Neuronal stem cell (in vitro differentiated cells): ENCODE data around the gene MAST3.

Experiments
- DNase-seq: peaks from one replicate; pipeline ENCODE4 v3.0.0-alpha.2; 2013; ENCODE audit warnings: low spot score
- H2AFZ ChIP-seq: one replicate; pipeline ENCODE4 v1.6.1; 2013; ENCODE audit warnings: mild to moderate bottlenecking, low read length, inconsistent platforms
- H2AK5ac ChIP-seq: 2 replicates; pipeline ENCODE4 v1.6.1; 2013; ENCODE audit warnings: low read depth, mild to moderate bottlenecking, inconsistent platforms, low read length, moderate library complexity, mixed read lengths
- H2BK120ac ChIP-seq: 2 replicates; pipeline ENCODE4 v1.6.1; 2013; ENCODE audit warnings: low read depth, mild to moderate bottlenecking, inconsistent platforms, low read length, moderate library complexity, mixed read lengths
- H2BK12ac ChIP-seq: one replicate; pipeline ENCODE4 v1.6.1; 2013; ENCODE audit warnings: low read length, inconsistent platforms
- H2BK15ac ChIP-seq: 2 replicates; pipeline ENCODE4 v1.6.1; 2013; ENCODE audit warnings: mild to moderate bottlenecking, low read length, inconsistent platforms, mixed read lengths
- H2BK5ac ChIP-seq: one replicate; pipeline ENCODE4 v1.6.1; 2013; ENCODE audit warnings: inconsistent platforms, mild to moderate bottlenecking, low read length, moderate library complexity
- H3K14ac ChIP-seq: one replicate; pipeline ENCODE4 v1.6.1; 2013; ENCODE audit warnings: low read length, inconsistent platforms
- H3K18ac ChIP-seq: 2 replicates; pipeline ENCODE4 v1.6.1; 2013; ENCODE audit warnings: low read length, inconsistent platforms
- H3K23ac ChIP-seq: 2 replicates; pipeline ENCODE4 v1.6.1; 2013; ENCODE audit warnings: low read depth, mild to moderate bottlenecking, mixed read lengths, low read length, inconsistent platforms; ENCODE audit not compliant: poor library complexity
- H3K27ac ChIP-seq: replicated peaks from 3 replicates; pipeline ENCODE4 v1.5.1; 2013; ENCODE audit warnings: low read length, inconsistent platforms
- H3K27me3 ChIP-seq, 3 experiments: 2 replicates each; pipeline ENCODE4 v1.6.1; 2013; ENCODE audit warnings: low read length in 3 of 3, mild to moderate bottlenecking in 2 of 3, inconsistent platforms in 1 of 3, low read depth in 1 of 3, mixed read lengths in 1 of 3, moderate library complexity in 1 of 3; ENCODE audit not compliant: control insufficient read depth in 3 of 3, insufficient read depth in 3 of 3
- H3K36me3 ChIP-seq, 2 donors: replicated peaks in 1 of 2; 2 replicates each; pipeline ENCODE4 v1.6.1; 2013; ENCODE audit warnings: low read length in 2 of 2; ENCODE audit not compliant: control insufficient read depth in 2 of 2, insufficient read depth in 2 of 2
- H3K4ac ChIP-seq: 2 replicates; pipeline ENCODE4 v1.6.1; 2013; ENCODE audit warnings: inconsistent platforms, mild to moderate bottlenecking, low read length, moderate library complexity
- H3K4me1 ChIP-seq, 2 donors: 1 replicate in 1 of 2; 2 replicates in 1 of 2; pipeline ENCODE4 v1.6.1; 2013; ENCODE audit warnings: low read length in 2 of 2, low read depth in 1 of 2; ENCODE audit not compliant: control insufficient read depth in 2 of 2, insufficient read depth in 1 of 2
- H3K4me2 ChIP-seq: one replicate; pipeline ENCODE4 v1.6.1; 2013; ENCODE audit warnings: mild to moderate bottlenecking, low read length, inconsistent platforms; ENCODE audit not compliant: insufficient read depth, poor library complexity, severe bottlenecking
- H3K4me3 ChIP-seq, 2 donors: 2 replicates each; pipeline ENCODE4 v1.5.1; 2013; ENCODE audit warnings: low read length in 2 of 2, mild to moderate bottlenecking in 2 of 2, inconsistent platforms in 1 of 2, moderate library complexity in 1 of 2
- H3K79me1 ChIP-seq: one replicate; pipeline ENCODE4 v1.6.1; 2013; ENCODE audit warnings: low read depth, mild to moderate bottlenecking, inconsistent platforms, low read length, moderate library complexity
- H3K9ac ChIP-seq: one replicate; pipeline ENCODE4 v1.6.1; 2013; ENCODE audit warnings: mild to moderate bottlenecking, low read depth, low read length, inconsistent platforms; ENCODE audit not compliant: poor library complexity
- H3K9me3 ChIP-seq, 2 donors: replicated peaks in 1 of 2; 2 replicates each; pipeline versions ENCODE3 to v1.6.1; 2013; ENCODE audit warnings: low read length in 2 of 2, mild to moderate bottlenecking in 2 of 2, inconsistent platforms in 1 of 2, low read depth in 1 of 2, mixed read lengths in 1 of 2, moderate library complexity in 1 of 2; ENCODE audit not compliant: control insufficient read depth in 2 of 2, insufficient read depth in 1 of 2
- H4K8ac ChIP-seq: one replicate; pipeline ENCODE4 v1.6.1; 2013; ENCODE audit warnings: low read depth, mild to moderate bottlenecking, inconsistent platforms, low read length, moderate library complexity
- H4K91ac ChIP-seq: one replicate; pipeline ENCODE4 v1.6.1; 2013; ENCODE audit warnings: low read length, low read depth, mild to moderate bottlenecking, inconsistent platforms; ENCODE audit not compliant: poor library complexity
- WGBS, 2 donors: extraction: QIAGEN DNeasy Blood & Tissue Kit; methylation state at CpG; one replicate each; pipeline ENCODE4 v1.1.7; 2013; ENCODE audit warnings: missing lambda C conversion rate in 2 of 2, mixed read lengths in 1 of 2; ENCODE audit not compliant: insufficient read length in 2 of 2, insufficient replicate concordance in 1 of 2; ENCODE audit errors: extremely low coverage in 2 of 2; 5-methylcytosine and 5-hydroxymethylcytosine counted together

Gene MAST3

GRCh38 chr19:18145391-18145999, 47.9 kb downstream of the MAST3 start:
- Histone ChIP-seq H2BK120ac (peak overlapping the region; percentile 9), H3K4me1 (no peaks in the 10 kb centered on the region), H3K36me3 (peaks cover 20 to 60% of the 10 kb centered on the region in 2 donors), H2BK5ac (no peak overlapping the region), H3K14ac (no peak overlapping the region), H2BK15ac (no peak overlapping the region), H3K23ac (no peak overlapping the region), H3K4ac (no peak overlapping the region), H3K4me3 (peak overlapping the region in 1 of 2 donors; percentile 42), H4K8ac (no peak overlapping the region), H3K4me2 (no peak overlapping the region), H3K27ac (no peak overlapping the region), H3K79me1 (no peaks in the 10 kb centered on the region), H2AFZ (no peak overlapping the region), H3K9ac (peak overlapping the region; percentile 21), H3K18ac (peak overlapping the region; percentile 80), H3K27me3 (no peaks in the 10 kb centered on the region), H3K9me3 (no peaks in the 10 kb centered on the region), H2AK5ac (no peak overlapping the region), H4K91ac (no peak overlapping the region), H2BK12ac (no peak overlapping the region)
- WGBS, 2 donors = no CpG with 5 or more reads among the region's 19 CpGs
- DNase-seq = no peak

DNA sequence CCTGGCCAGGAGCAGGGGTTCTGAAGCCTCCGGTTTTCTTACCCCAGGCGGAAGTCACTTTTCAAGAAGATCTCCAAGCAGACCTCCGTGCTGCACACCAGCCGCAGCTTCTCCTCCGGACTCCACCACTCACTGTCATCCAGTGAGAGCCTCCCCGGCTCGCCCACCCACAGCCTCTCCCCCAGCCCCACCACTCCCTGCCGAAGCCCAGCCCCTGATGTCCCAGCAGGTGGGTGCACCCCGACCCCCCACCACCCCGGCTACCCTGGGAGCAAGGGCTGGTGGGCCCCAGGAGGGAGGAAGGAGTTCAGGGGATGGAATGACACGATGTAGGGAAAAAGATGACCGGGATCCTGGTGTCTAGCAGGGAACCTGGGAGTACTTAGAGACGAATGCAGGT, 49.8 kb downstream of the MAST3 start:
- Histone ChIP-seq H3K14ac (no peak overlapping the region), H3K4me1 (peaks cover 0 to 2% of the 10 kb centered on the region in 2 donors), H2BK15ac (no peak overlapping the region), H3K9ac (no peak overlapping the region), H3K27ac (no peak overlapping the region), H3K79me1 (no peaks in the 10 kb centered on the region), H4K8ac (no peak overlapping the region), H3K36me3 (peaks cover 17 to 50% of the 10 kb centered on the region in 2 donors), H3K4me2 (no peak overlapping the region), H4K91ac (no peak overlapping the region), H2AFZ (no peak overlapping the region), H2BK5ac (no peak overlapping the region), H3K18ac (no peak overlapping the region), H3K4ac (no peak overlapping the region), H2BK12ac (no peak overlapping the region), H2AK5ac (no peak overlapping the region), H3K4me3 (no peak overlapping the region), H3K27me3 (no peaks in the 10 kb centered on the region), H3K9me3 (no peaks in the 10 kb centered on the region), H2BK120ac (no peak overlapping the region), H3K23ac (no peak overlapping the region)
- no peak for DNase-seq
- WGBS, 2 donors = no CpG with 5 or more reads among the region's 13 CpGs

GRCh38 chr19:18149596-18149975, 52.0 kb downstream of the MAST3 start:
- Histone ChIP-seq H4K8ac (no peak overlapping the region), H2AFZ (no peak overlapping the region), H3K9ac (no peak overlapping the region), H3K36me3 (peaks cover 13 to 29% of the 10 kb centered on the region in 2 donors), H3K27ac (no peak overlapping the region), H3K79me1 (peaks cover 5% of the 10 kb centered on the region), H3K4me1 (peaks cover 6 to 7% of the 10 kb centered on the region in 2 donors), H3K9me3 (no peaks in the 10 kb centered on the region), H3K18ac (no peak overlapping the region), H2BK5ac (no peak overlapping the region), H3K23ac (no peak overlapping the region), H3K4ac (no peak overlapping the region), H2BK120ac (no peak overlapping the region), H2BK15ac (no peak overlapping the region), H3K4me2 (no peak overlapping the region), H4K91ac (no peak overlapping the region), H3K4me3 (no peak overlapping the region), H3K14ac (no peak overlapping the region), H2AK5ac (no peak overlapping the region), H2BK12ac (no peak overlapping the region), H3K27me3 (no peaks in the 10 kb centered on the region)
- no peak for DNase-seq
- no CpG with 5 or more reads among the region's 16 CpGs for WGBS, 2 donors

- no peak for DNase-seq
- Histone ChIP-seq H2AK5ac (no peak overlapping the region), H2AFZ (no peak overlapping the region), H3K9ac (peak overlapping the region; percentile 17), H3K23ac (no peak overlapping the region), H4K8ac (no peak overlapping the region), H3K9me3 (no peaks in the 10 kb centered on the region), H3K4ac (no peak overlapping the region), H2BK15ac (no peak overlapping the region), H3K36me3 (peaks cover 9 to 21% of the 10 kb centered on the region in 2 donors), H3K27me3 (no peaks in the 10 kb centered on the region), H3K27ac (no peak overlapping the region), H2BK5ac (no peak overlapping the region), H3K4me2 (no peak overlapping the region), H2BK12ac (no peak overlapping the region), H2BK120ac (no peak overlapping the region), H4K91ac (no peak overlapping the region), H3K79me1 (peaks cover 5% of the 10 kb centered on the region), H3K4me1 (peaks cover 6 to 7% of the 10 kb centered on the region in 2 donors), H3K14ac (no peak overlapping the region), H3K4me3 (no peak overlapping the region), H3K18ac (no peak overlapping the region)
- no CpG with 5 or more reads among the region's 18 CpGs for WGBS, 2 donors
Measured at GRCh38 chr19:18150776-18151624, 53.4 kb downstream of the MAST3 start.
